ENCODE measurements around the gene SNX9. TPM values are rescaled to one million over a fixed set of nuclear protein-coding genes. Genes with fewer than 3 reads are reported as not detected.

The SNX9 gene
- total and polyA plus RNA-seq, 2 of the 8 experiments (the other 6 are each of a cell fraction or from before 2014, with no cell fraction given), result 11.8 to 23.2 TPM

GRCh38 chr6:157927011-157927410 is 104.0 kb downstream of the SNX9 start (continued):
- TF ChIP-seq TAF1 (IDR thresholded peaks at IDR 0.05; ENCODE audit: low read depth, low read length), result no peak
- no peak for TF ChIP-seq POLR2AphosphoS5 (IDR thresholded peaks at IDR 0.05; ENCODE audit: low read depth, low read length)
- no peak for TF ChIP-seq CTBP2 (IDR thresholded peaks at IDR 0.05; ENCODE audit: borderline replicate concordance, insufficient read depth, insufficient read length, low read length)
- no peak for TF ChIP-seq POLR2A (IDR thresholded peaks at IDR 0.05; ENCODE audit: control extremely low read depth in 1 of 2, low read depth in 2 of 2, low read length in 2 of 2)
- no peak for TF ChIP-seq SIRT6 (IDR thresholded peaks at IDR 0.05; ENCODE audit: low read length)
- TF ChIP-seq EGR1 (IDR thresholded peaks at IDR 0.05; ENCODE audit: borderline replicate concordance, low read depth, low read length), result no peak
- TF ChIP-seq TCF12 (IDR thresholded peaks at IDR 0.05; ENCODE audit: low read depth, low read length), result no peak

Data from H1 (cell line).